NCI-H2029 (cell line): ENCODE results near the gene ESPNL.

ENCODE experiments used
- DNase-seq: peaks from one replicate; lab custom pipeline; 2025; lab: John Stamatoyannopoulos, UW

ESPNL gene

GRCh38 chr2:238142382-238143205 is 42.5 kb downstream of the ESPNL start:
- DNase-seq = no peak

DNA sequence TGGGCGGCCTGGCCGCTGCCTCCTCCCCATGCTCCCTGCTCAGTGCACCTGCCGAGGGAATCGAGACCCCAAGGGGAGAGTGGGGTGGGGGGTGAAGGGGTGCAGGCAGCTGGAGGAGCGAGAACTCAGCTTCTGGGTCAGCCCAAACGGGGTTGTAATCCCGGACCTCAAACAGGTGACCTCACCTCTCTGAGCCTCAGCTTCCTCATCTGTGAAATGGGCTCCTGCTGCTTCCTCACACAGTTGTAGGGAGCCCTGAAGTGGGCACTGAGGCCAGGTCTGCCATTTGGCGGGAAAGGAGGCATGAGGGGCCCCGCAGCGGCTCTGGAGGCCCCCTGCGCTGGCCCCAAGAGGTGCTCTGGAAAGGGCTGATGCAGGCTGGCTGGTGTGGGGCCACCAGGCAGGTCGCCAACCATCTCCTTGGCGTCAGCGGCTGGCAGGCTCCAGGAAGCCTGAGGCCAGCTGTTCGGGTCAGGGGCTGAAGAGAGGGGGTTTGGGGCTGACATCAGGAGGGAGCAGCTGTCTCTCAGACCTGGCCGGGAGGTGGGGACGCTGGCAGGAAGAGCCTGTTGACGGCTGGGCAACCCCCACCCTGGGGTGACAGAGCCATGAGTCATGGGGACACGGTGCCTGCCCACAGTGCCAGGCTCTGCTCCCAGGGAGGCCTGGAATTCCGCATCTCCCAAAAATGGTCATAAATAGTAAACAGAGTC is 43.3 kb downstream of the ESPNL start:
- DNase-seq = no peak

- no peak for DNase-seq
These were observed 44.1 kb downstream of the ESPNL start for GRCh38 chr2:238144262-238144661.

GRCh38 chr2:238145046-238145445 is 44.9 kb downstream of the ESPNL start:
- no peak for DNase-seq

DNA sequence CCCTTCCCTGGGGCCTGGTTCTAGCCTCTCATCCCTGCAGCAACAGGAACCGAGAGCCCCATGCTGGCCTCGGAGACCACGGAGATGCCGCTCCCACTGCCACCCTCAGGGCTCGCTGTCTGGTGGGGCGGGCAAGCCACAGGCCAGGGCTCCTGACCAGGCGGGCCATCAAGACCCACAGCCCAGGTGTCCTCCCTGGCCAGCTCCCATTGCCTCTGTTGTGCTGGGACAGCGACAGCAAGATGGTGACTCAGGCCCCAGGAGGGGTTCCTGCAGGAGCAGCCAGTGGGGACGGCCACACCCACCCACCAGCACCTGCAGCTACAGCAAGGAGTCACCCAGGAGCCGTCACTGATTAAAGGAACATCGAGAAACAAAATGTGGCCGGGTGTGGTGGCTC is 45.7 kb downstream of the ESPNL start:
- DNase-seq = no peak

- DNase-seq = no peak
These were observed 46.9 kb downstream of the ESPNL start for GRCh38 chr2:238146884-238147544.

DNA sequence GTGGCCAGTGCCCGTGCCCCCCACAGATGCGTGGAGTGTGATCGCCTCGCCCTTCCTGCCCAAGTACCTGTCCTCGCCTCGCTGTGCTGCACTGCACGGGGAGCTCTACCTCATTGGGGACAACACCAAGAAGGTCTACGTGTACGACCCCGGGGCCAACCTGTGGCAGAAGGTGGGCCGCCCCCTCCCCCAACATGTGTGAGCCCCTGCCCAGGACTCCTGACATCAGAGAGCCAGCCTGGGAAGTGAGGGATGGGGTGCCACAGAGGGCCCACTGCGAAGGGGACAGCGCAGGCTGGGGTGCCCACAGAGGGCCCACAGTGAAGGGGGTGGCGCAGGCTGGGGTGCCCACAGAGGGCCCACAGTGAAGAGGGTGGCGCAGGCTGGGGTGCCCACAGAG is 48.8 kb downstream of the ESPNL start:
- DNase-seq = no peak

DNA sequence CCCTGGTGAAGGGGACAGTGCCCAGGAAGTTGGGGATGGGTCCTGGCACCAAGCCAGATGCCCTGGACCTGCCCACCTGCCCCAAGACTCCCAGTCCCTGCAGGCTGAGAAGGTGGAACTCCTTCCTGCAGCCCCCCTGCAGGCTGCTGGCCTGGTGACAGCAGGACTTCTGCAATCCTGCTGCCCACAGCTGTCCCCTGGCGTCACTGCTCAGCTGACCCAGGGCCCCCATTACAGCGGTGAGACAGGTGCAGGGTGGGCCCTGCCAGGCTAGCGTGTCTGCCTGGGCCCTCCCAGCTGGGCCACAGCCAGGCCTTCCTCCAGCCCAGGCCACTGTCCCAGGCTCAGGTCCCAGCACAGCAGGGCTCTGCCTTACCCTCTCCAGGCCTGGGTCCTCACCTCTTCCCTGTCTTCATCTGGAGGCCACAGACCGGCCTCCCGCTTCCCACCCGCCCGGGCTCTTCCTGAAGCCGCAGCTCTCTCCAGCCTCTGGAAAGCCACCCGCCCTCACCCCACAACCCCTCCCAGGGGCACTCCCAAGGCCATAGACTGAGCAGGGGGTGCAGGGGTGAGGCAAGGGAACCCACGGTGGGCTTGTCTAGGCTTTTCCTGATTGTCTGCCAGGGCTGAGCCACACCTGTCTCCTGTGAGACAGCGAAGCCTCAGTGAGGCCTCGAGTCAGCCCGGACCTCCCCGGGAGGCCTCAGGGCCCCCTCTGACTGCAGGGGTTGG is 49.9 kb downstream of the ESPNL start:
- DNase-seq = no peak

DNA sequence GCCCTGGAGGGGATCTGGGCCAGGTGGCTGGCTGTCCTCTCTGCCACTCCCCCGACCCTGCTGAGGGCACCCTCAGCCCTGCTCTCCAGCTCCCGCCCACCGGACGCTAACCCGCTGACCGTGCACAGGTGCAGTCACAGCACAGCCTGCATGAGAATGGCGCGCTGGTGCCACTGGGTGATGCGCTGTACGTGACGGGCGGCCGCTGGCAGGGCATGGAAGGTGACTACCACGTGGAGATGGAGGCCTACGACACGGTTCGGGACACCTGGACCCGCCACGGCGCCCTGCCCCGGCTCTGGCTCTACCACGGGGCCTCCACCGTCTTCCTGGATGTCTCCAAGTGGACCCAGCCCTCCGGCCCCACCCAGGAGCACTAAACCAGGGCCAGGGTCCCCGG is 50.5 kb downstream of the ESPNL start:
- DNase-seq = no peak

- no peak for DNase-seq
These were observed 51.1 kb downstream of the ESPNL start for GRCh38 chr2:238151205-238151604.

GRCh38 chr2:238151628-238152235 is 51.6 kb downstream of the ESPNL start:
- DNase-seq = no peak

DNA sequence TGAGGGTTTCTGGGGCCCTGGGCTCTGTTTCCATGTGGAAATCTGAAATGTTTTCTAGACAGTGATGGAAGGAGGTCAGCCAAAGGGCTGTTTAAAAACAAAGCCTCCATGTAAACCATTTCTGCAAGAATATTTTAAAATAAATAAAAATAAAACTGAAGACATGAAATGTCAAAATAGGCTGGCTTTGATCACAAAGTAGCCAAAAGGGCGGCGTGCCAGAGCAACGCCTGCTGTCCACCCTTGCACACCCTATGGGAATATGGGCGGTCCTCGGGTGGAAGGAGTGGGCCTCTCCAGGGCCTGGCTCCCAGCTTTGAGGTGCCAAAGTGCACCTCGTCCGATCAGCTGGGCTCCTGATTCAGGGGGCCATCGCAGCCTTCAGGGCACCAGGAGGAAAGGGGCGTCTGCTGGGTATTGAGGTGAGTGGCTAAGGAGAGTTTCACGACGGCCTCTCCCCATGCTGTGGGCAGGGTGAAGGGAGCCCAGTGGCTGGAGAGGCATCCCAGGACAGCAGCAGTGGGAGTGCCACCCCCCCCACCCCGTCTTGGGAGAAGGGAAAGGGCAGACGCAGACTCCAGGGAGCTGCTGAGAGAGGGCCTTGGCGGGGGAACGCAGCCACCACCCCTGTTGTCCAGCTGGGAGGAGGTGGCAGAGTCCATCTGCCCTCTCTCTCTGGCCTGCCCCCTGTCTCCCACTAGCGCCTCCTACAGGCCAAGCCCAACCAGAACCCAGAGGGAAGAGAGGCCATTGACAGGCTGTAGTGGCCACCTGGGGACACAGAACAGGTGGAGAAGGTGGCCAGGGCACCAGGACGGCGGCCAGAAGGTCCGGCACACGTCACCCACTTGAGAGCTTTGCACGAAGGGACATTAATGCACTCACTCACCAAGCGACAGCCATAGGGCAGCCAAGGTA is 52.9 kb downstream of the ESPNL start:
- no peak for DNase-seq

DNA sequence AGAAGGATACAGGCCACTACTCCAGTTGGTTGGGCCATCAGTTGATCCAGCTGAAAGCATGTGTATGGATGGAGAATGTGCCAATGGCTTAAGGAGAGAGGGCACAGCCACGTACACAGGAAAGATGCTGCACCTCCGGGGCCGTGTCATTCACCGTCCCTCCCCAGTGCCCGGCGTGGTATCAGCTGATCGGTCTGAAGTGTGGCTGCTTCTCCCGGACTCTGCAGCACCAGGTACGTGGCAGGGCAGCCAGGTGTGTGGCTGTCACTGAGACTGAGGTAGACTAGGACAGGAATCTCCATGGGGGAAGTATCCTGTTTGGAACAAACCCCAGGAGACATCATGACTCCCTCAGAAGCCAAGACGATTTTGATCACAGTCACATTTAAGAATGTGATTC is 54.4 kb downstream of the ESPNL start:
- no peak for DNase-seq

DNA sequence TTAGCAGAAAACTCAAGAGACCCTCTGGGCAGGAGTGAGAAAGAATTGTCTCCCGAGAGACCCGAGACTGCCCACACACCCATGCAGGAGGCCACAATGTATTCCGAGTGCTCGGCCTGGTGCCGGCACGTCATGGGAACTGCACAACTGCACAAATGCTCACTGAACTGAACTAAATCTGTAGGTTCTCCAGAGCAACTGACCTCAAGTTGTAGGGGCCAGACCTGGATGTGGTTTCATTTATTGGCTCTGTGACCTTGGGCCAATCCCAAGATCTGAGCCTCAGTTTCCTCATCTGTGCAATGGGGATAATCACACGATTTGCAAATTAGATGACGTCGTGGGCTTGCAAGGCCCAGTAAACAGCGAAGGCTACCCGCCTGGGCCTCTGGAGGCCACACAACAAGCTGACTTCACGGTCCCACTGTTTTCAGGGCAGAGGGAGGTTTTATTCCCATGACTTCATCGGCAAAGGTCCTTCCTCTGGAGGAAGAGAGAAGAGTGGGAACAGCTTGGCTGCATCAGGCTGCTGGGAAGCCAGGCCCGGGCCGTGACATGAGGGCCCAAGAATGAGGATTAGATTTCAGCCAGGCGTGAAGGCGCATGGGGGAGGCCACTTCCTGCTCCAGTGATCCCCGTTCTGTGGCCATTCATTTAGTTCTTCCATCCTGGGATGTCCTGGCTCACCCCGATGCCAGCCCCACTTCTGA is 55.1 kb downstream of the ESPNL start:
- DNase-seq = no peak

DNA sequence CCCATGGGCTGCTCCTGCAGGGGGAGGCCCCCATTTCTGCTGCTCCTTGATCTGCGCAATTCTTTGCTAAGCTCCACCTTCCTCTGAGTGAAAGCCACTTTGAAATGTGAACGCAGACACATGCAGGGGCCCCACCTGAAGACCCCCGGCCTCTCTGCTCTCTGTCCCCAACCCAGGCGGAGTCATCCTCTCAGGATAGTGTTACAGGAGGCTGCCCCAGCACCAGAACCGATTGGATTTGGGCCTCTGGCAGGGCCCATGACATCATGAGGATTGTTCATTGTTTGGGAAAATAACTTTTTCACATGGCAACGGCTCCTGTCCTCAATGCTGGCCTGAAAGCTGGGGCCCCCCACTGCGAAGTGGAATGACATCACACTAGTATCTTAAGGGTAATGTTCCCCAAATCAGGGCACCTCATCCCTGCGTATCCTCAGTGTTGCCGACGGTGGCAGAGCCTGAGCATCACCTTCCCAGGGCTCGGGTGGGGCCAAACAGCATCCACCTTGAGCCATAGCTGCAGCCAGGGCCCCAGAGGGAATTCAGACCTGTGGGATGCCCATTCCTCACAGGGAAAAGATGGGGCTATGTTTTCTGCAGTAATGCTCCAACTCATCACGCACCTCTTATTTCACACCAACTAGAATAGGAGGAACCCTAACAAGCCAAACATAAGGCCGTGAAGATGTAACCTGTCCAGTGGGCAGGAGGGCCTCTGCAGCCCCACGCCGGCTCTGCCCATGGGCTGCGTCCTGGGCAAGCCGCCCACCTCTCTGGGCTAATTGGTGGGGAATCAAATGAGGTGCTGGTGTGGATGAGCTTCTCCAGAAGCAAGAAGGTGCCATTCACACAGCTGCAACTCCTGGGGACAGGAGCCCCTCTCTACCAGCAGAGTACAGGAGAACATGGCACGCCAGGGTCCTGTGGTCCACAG is 55.9 kb downstream of the ESPNL start:
- DNase-seq = no peak

GRCh38 chr2:238157506-238158017 is 57.4 kb downstream of the ESPNL start:
- DNase-seq = peak; percentile 89

- DNase-seq = no peak
These were observed 57.9 kb downstream of the ESPNL start for GRCh38 chr2:238158018-238158508.

- DNase-seq = peak; percentile 25
These were observed 58.5 kb downstream of the ESPNL start, which contains the start of gene ERFE for GRCh38 chr2:238158509-238159070. ERFE (plus strand) TSS chr2:238158970; CDS start chr2:238159008, 38 bp downstream.
